Pancreas (tissue), 10 donors: ENCODE measurements around the gene CCL20. TPM values are rescaled to one million over a fixed set of nuclear protein-coding genes. Genes with fewer than 3 reads are reported as not detected.

ENCODE experiments used
- ATAC-seq, 4 donors: fragments of 200-7000 bp; cut with Tn5 transposase; one replicate each; pipeline versions ENCODE4 v1.8.0 to v1.9.1; 2020; ENCODE audit warnings: mild to moderate bottlenecking in 4 of 4, moderate library complexity in 4 of 4
- DNase-seq, 6 donors: peaks; one replicate each; pipeline ENCODE4 v3.0.0-alpha.2; 2020
- FAIRE-seq: peaks from 2 replicates; lab custom pipeline; 2012; peaks lifted over from hg19 to GRCh38; lab: Jason Lieb, UNC
- H3K27ac ChIP-seq, 4 donors: fragments of 200-600 bp; sonication (generic); 1 replicate in 3 of 4; 2 replicates in 1 of 4; pipeline versions ENCODE4 v1.5.0 to v1.8.0; 2020
- H3K27me3 ChIP-seq, 4 donors: fragments of 200-600 bp; one replicate each; pipeline ENCODE4 v1.8.0; 2021
- H3K36me3 ChIP-seq, 3 donors: fragments of 200-600 bp; sonication (generic) in 1 of 3; one replicate each; pipeline versions ENCODE4 v1.5.0 to v1.8.0; 2020 to 2021
- H3K4me1 ChIP-seq, 3 donors: fragments of 200-600 bp; one replicate each; pipeline ENCODE4 v1.8.0; 2021
- H3K4me3 ChIP-seq, 4 donors: fragments of 200-600 bp; sonication (generic) in 2 of 4; one replicate each; pipeline versions ENCODE4 v1.5.0 to v1.8.0; 2020 to 2021
- H3K9me3 ChIP-seq, 4 donors: fragments of 200-600 bp; one replicate each; pipeline ENCODE4 v1.8.0; 2021
- CTCF ChIP-seq, 4 donors: fragments of 200-600 bp; sonication (generic) in 3 of 4; IDR thresholded peaks; one replicate each; pipeline versions ENCODE4 v1.5.0 to v1.8.0; 2021; ENCODE audit warnings: antibody characterized with exemption in 4 of 4
- WGBS, 2 donors: extraction: QIAGEN DNeasy Blood & Tissue Kit; methylation state at CpG; one replicate each; pipeline ENCODE4 v1.1.7; 2013; 5-methylcytosine and 5-hydroxymethylcytosine counted together
- intact Hi-C, 3 donors: fragments of 100-400 bp; cut with DNase I; formaldehyde crosslinking; loops; one replicate each; pipeline versions ENCODE4 v1.11.1 to v1.14.2; 2022
- polyA plus RNA-seq, 2 donors: library from polyadenylated mRNA; stranded (reverse); fragments of 200-250 nt; gene quantifications; one replicate each; pipeline ENCODE4 v1.2.3, GENCODE V29; 2013
- total RNA-seq, 6 donors: library from RNA; stranded (reverse); fragmentation: NEBNext Ultra II Directional in 4 of 6; extraction: Animal tissue kit (Norgen Biotek cat#: 25700) in 4 of 6; gene quantifications; one replicate each; pipeline versions ENCODE4 v1.2.1 to v1.2.4, GENCODE V29; 2021 to 2023
- donor health status: healthy with polysubstance abuse.
- donor health status: DM: no; HTN: no; CAD: no; lungs with moderate emphysema.
- donor health status: DM: no; HTN: no; CAD: no.
- donor health status: control.
- donor health status: control.
- donor health status: Bipolar disorder and iron deficiency.
- donor health status: DM: yes; HTN: yes; CAD: no.
- donor health status: DM: no; HTN: no; CAD: no.
- donor health status: DM: no; HTN: no; CAD: no.
- donor health status: DM: yes; HTN: yes; CAD: no.

CCL20 gene
- total and polyA plus RNA-seq, 8 donors, result 0.23 to 8.8 (median 0.75) TPM; not detected in 1

GRCh38 chr2:227826019-227826521, 12.4 kb downstream of the CCL20 start:
- no peaks in the 10 kb centered on the region for H3K27me3 ChIP-seq
- DNase-seq, result no peak
- intact Hi-C loops, result no loop called here
- no peaks in the 10 kb centered on the region for H3K9me3 ChIP-seq
- ATAC-seq, result no peak
- H3K4me1 ChIP-seq, result no peaks in the 10 kb centered on the region
- TF ChIP-seq CTCF (IDR thresholded peaks at IDR 0.05), result no peak
- no peak for FAIRE-seq
- H3K27ac ChIP-seq, result no peak overlapping the region
- WGBS, 2 donors, result 63 to 72% methylated on average over 10 of the region's 10 CpGs
- H3K4me3 ChIP-seq, result no peak overlapping the region
- H3K36me3 ChIP-seq, result no peaks in the 10 kb centered on the region

GRCh38 chr2:227826563-227826962, 12.9 kb downstream of the CCL20 start:
- Histone ChIP-seq H3K36me3 (no peaks in the 10 kb centered on the region), H3K4me1 (no peaks in the 10 kb centered on the region), H3K9me3 (no peaks in the 10 kb centered on the region), H3K27ac (no peak overlapping the region), H3K27me3 (no peaks in the 10 kb centered on the region), H3K4me3 (no peak overlapping the region)
- intact Hi-C loops, result no loop called here
- FAIRE-seq, result no peak
- no peak for TF ChIP-seq CTCF (IDR thresholded peaks at IDR 0.05)
- DNase-seq, result no peak
- WGBS, 2 donors, result 16 to 61% methylated on average over 2 of the region's 2 CpGs
- ATAC-seq, result no peak

GRCh38 chr2:227827143-227827542, 13.5 kb downstream of the CCL20 start:
- no peaks in the 10 kb centered on the region for H3K9me3 ChIP-seq
- H3K4me3 ChIP-seq, result no peak overlapping the region
- no peaks in the 10 kb centered on the region for H3K4me1 ChIP-seq
- H3K27me3 ChIP-seq, result no peaks in the 10 kb centered on the region
- DNase-seq (no peak), FAIRE-seq (no peak), ATAC-seq (no peak)
- no peaks in the 10 kb centered on the region for H3K36me3 ChIP-seq
- intact Hi-C loops, result no loop called here
- H3K27ac ChIP-seq, result no peak overlapping the region
- no peak for TF ChIP-seq CTCF (IDR thresholded peaks at IDR 0.05)
- WGBS, 2 donors, result 79 to 81% methylated on average over 7 of the region's 7 CpGs

- no peak overlapping the region for H3K27ac ChIP-seq
- FAIRE-seq (no peak), DNase-seq (no peak), ATAC-seq (no peak)
- H3K4me1 ChIP-seq, result no peaks in the 10 kb centered on the region
- H3K27me3 ChIP-seq, result no peaks in the 10 kb centered on the region
- intact Hi-C loops, result no loop called here
- no peak for TF ChIP-seq CTCF (IDR thresholded peaks at IDR 0.05)
- H3K36me3 ChIP-seq, result no peaks in the 10 kb centered on the region
- H3K4me3 ChIP-seq, result no peak overlapping the region
- no peaks in the 10 kb centered on the region for H3K9me3 ChIP-seq
These were observed 14.9 kb downstream of the CCL20 start for GRCh38 chr2:227828477-227828912.

- WGBS, 2 donors, result 66 to 80% methylated on average over 2 of the region's 2 CpGs
- TF ChIP-seq CTCF (IDR thresholded peaks at IDR 0.05), result no peak
- intact Hi-C loops, result no loop called here
- Histone ChIP-seq H3K4me3 (no peak overlapping the region), H3K27ac (no peak overlapping the region), H3K9me3 (no peaks in the 10 kb centered on the region), H3K27me3 (no peaks in the 10 kb centered on the region), H3K36me3 (no peaks in the 10 kb centered on the region), H3K4me1 (no peaks in the 10 kb centered on the region)
- ATAC-seq (no peak), DNase-seq (no peak), FAIRE-seq (no peak)
These were observed 15.7 kb downstream of the CCL20 start for GRCh38 chr2:227829337-227829736.
